A549 (cell line): ENCODE results near the gene EVX2. TPM values are rescaled to one million over a fixed set of nuclear protein-coding genes. Genes with fewer than 3 reads are reported as not detected.

ENCODE experiments used
- ATAC-seq, 2 experiments: fragments of 200-7000 bp in 1 of 2; fragments of >200 bp in 1 of 2; cut with Nextera tagmentation in 1 of 2; cut with Tn5 transposase in 1 of 2; 3 replicates each; pipeline versions ENCODE4 v1.8.0 to v1.9.1; 2018 to 2020; ENCODE audit warnings: mild to moderate bottlenecking in 1 of 2, moderate library complexity in 1 of 2
- CTCF ChIA-PET: fragments of 300-600 bp; sonication (Branson Sonifier 250); formaldehyde crosslinking; extraction: SDS; loops from one replicate; lab custom pipeline; 2021; ENCODE audit warnings: antibody characterized with exemption, inconsistent platforms; lab: Yijun Ruan, JAX
- POLR2A ChIA-PET: fragments of 350-600 bp; formaldehyde crosslinking; extraction: SDS; loops from one replicate; lab custom pipeline; 2021; ENCODE audit warnings: antibody characterized with exemption, inconsistent platforms; lab: Yijun Ruan, JAX
- DNase-seq, 2 experiments: peaks; one replicate each; pipeline versions ENCODE4 v3.0.0 to v3.0.0-alpha.2; 2011 to 2016; ENCODE audit warnings: low read depth in 1 of 2, low spot score in 1 of 2
- FAIRE-seq: peaks from 2 replicates; lab custom pipeline; 2011; peaks lifted over from hg19 to GRCh38; lab: Jason Lieb, UNC
- H3K27ac ChIP-seq, 2 experiments: fragments of >200 bp; sonication (Bioruptor Twin); formaldehyde crosslinking; 3 replicates each; pipeline ENCODE4 v1.5.1; 2016 to 2017
- H3K4me1 ChIP-seq: fragments of >200 bp; sonication (Bioruptor Twin); formaldehyde crosslinking; 3 replicates; pipeline ENCODE4 v1.6.1; 2016
- H3K4me2 ChIP-seq: fragments of >200 bp; sonication (Bioruptor Twin); formaldehyde crosslinking; 3 replicates; pipeline ENCODE4 v1.6.1; 2016
- H3K4me3 ChIP-seq: fragments of >200 bp; sonication (Bioruptor Twin); formaldehyde crosslinking; 3 replicates; pipeline ENCODE4 v1.5.1; 2016
- H3K9me3 ChIP-seq: fragments of >200 bp; sonication (Bioruptor Twin); formaldehyde crosslinking; 3 replicates; pipeline ENCODE4 v1.6.1; 2016
- CEBPB ChIP-seq, 2 experiments: fragments of >200 bp in 1 of 2; sonication (Bioruptor Twin) in 1 of 2; formaldehyde crosslinking in 1 of 2; IDR thresholded peaks; 2 replicates each; pipeline ENCODE4 v1.6.1; 2012 to 2016
- CHD2 ChIP-seq: fragments of 150-350 bp; IDR thresholded peaks from 2 replicates; pipeline ENCODE4 v1.6.1; 2014; ENCODE audit warnings: low read length; ENCODE audit not compliant: partially characterized antibody
- E2F6 ChIP-seq: IDR thresholded peaks from 2 replicates; pipeline ENCODE4 v1.6.1; 2012; ENCODE audit warnings: low read depth, borderline replicate concordance
- EHF ChIP-seq: fragments of 250-450 bp; sonication (Bioruptor Pico); IDR thresholded peaks from 2 replicates; pipeline ENCODE4 v1.5.0; 2020; ENCODE audit warnings: mild to moderate bottlenecking
- EHMT2 ChIP-seq: fragments of 200-600 bp; sonication (generic); IDR thresholded peaks from 2 replicates; pipeline ENCODE4 v1.6.1; 2016; ENCODE audit warnings: antibody characterized with exemption, low read depth, mild to moderate bottlenecking, moderate library complexity
- EP300 ChIP-seq, 2 experiments: fragments of >200 bp; sonication (Bioruptor Twin); formaldehyde crosslinking; IDR thresholded peaks; 2 replicates in 1 of 2; 3 replicates in 1 of 2; pipeline ENCODE4 v1.6.1; 2016 to 2017
- FOXS1 ChIP-seq: fragments of 250-450 bp; sonication (Bioruptor Pico); IDR thresholded peaks from 2 replicates; pipeline ENCODE4 v1.5.0; 2020; ENCODE audit warnings: mild to moderate bottlenecking, moderate library complexity
- GATA3 ChIP-seq: IDR thresholded peaks from 2 replicates; pipeline ENCODE4 v1.6.1; 2012; ENCODE audit warnings: borderline replicate concordance
- JUNB ChIP-seq: fragments of >200 bp; sonication (Bioruptor Twin); formaldehyde crosslinking; IDR thresholded peaks from 2 replicates; pipeline ENCODE4 v1.6.1; 2016
- MAZ ChIP-seq: fragments of 150-350 bp; IDR thresholded peaks from 2 replicates; pipeline ENCODE4 v1.6.1; 2014; ENCODE audit warnings: antibody characterized with exemption, low read depth, low read length, borderline replicate concordance
- MYC ChIP-seq: IDR thresholded peaks from 2 replicates; pipeline ENCODE4 v1.6.1; 2012; ENCODE audit warnings: mild to moderate bottlenecking, inconsistent platforms, low read length, improper control_type of control experiment, borderline replicate concordance
- NR3C1 ChIP-seq: fragments of >200 bp; sonication (Bioruptor Twin); formaldehyde crosslinking; IDR thresholded peaks from 3 replicates; pipeline ENCODE4 v1.6.1; 2017
- PHF8 ChIP-seq: fragments of 200-600 bp; sonication (generic); IDR thresholded peaks from 2 replicates; pipeline ENCODE4 v1.6.1; 2016; ENCODE audit warnings: low read depth, mild to moderate bottlenecking, antibody characterized with exemption, moderate library complexity, borderline replicate concordance
- POLR2AphosphoS2 ChIP-seq: conservative IDR thresholded peaks from 2 replicates; pipeline ENCODE4 v1.6.1; 2012; ENCODE audit warnings: low read length, improper control_type of control experiment, inconsistent platforms
- RARB ChIP-seq: fragments of 250-450 bp; sonication (Bioruptor Pico); IDR thresholded peaks from 2 replicates; pipeline ENCODE4 v1.8.0; 2021; ENCODE audit warnings: mild to moderate bottlenecking, moderate library complexity
- RCOR1 ChIP-seq: fragments of 150-350 bp; IDR thresholded peaks from 2 replicates; pipeline ENCODE4 v1.6.1; 2014; ENCODE audit warnings: antibody characterized with exemption, low read length, low read depth
- RFX5 ChIP-seq: fragments of 450-650 bp; IDR thresholded peaks from 2 replicates; pipeline ENCODE4 v1.7.1; 2014; ENCODE audit warnings: antibody characterized with exemption, mild to moderate bottlenecking, moderate library complexity
- TFCP2L1 ChIP-seq: fragments of 250-450 bp; sonication (Bioruptor Pico); IDR thresholded peaks from 2 replicates; pipeline ENCODE4 v1.5.0; 2021; ENCODE audit warnings: mild to moderate bottlenecking
- TP53 ChIP-seq: fragments of 250-450 bp; sonication (Bioruptor Pico); IDR thresholded peaks from 2 replicates; pipeline ENCODE4 v1.5.0; 2021; ENCODE audit warnings: mild to moderate bottlenecking, moderate library complexity
- ZNF302 ChIP-seq: fragments of 250-450 bp; sonication (Bioruptor Pico); IDR thresholded peaks from 2 replicates; pipeline ENCODE4 v1.9.0; 2021; ENCODE audit warnings: inconsistent platforms, mild to moderate bottlenecking, moderate library complexity
- ZSCAN20 ChIP-seq: fragments of 250-450 bp; sonication (Bioruptor Pico); IDR thresholded peaks from 2 replicates; pipeline ENCODE4 v1.8.0; 2022; ENCODE audit warnings: mild to moderate bottlenecking, moderate library complexity
- WGBS: methylation state at CpG from one replicate; pipeline ENCODE4 v1.1.6; 2017; ENCODE audit errors: missing lambda C conversion rate; 5-methylcytosine and 5-hydroxymethylcytosine counted together
- polyA plus RNA-seq, 4 experiments: library from polyadenylated mRNA; depleted of rRNA in 3 of 4; stranded (reverse); fragments of >200 nt; fragmentation: RNase III in 1 of 4; extraction: RNeasy Plus Mini Kit Qiagen cat#74134 plus additional on column Dnase treatment in 1 of 4; gene quantifications; 2 replicates in 3 of 4; 3 replicates in 1 of 4; pipeline ENCODE4 v1.2.3, GENCODE V29; 2011 to 2017
- TF ChIP-seq, protein P1 (sequence below): fragments of >200 bp; sonication (Bioruptor Twin); formaldehyde crosslinking; IDR thresholded peaks from 2 replicates; pipeline ENCODE4 v1.6.1; 2016
- TF ChIP-seq, protein P2 (sequence below): IDR thresholded peaks from 2 replicates; pipeline ENCODE4 v1.6.1; 2012
- TF ChIP-seq, protein P3 (sequence below): fragments of 250-450 bp; sonication (Bioruptor Pico); IDR thresholded peaks from 2 replicates; pipeline ENCODE4 v1.5.0; 2021; ENCODE audit warnings: mild to moderate bottlenecking, moderate library complexity, borderline replicate concordance

The EVX2 gene
- polyA plus RNA-seq, 2 of the 4 experiments (the other 2 are of a cell fraction): 0.03 TPM; not detected in 1

GRCh38 chr2:176066645-176067588 lies 16.8 kb downstream of the EVX2 start:
- ChIA-PET POLR2A (no interaction called here), CTCF (interaction anchor here (3.3 kb wide), 1 partner anchor 13 kb away, joined by 18 read pairs; no protein-coding TSS in a partner anchor)
- no peaks in the 10 kb centered on the region for H3K9me3 ChIP-seq
- no peaks in the 10 kb centered on the region for H3K4me1 ChIP-seq
- 75% methylated on average over 47 of the region's 56 CpGs for WGBS
- no peak overlapping the region for H3K27ac ChIP-seq
- TF ChIP-seq POLR2AphosphoS2 (no peak), NR3C1 (no peak), CEBPB (IDR thresholded peaks at IDR 0.05) (no peak), TFCP2L1 (CRISPR knock-in tag) (no peak), RARB (no peak), EP300 (IDR thresholded peaks at IDR 0.05) (no peak), RCOR1 (no peak)
- TF ChIP-seq, protein P1, sequence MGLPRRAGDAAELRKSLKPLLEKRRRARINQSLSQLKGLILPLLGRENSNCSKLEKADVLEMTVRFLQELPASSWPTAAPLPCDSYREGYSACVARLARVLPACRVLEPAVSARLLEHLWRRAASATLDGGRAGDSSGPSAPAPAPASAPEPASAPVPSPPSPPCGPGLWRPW: no peak
- TF ChIP-seq, protein P2, sequence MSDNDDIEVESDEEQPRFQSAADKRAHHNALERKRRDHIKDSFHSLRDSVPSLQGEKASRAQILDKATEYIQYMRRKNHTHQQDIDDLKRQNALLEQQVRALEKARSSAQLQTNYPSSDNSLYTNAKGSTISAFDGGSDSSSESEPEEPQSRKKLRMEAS: no peak
- H3K4me2 ChIP-seq: no peak overlapping the region
- FAIRE-seq: no peak
- ATAC-seq: no peak
- no peak for DNase-seq
- no peak overlapping the region for H3K4me3 ChIP-seq

- Histone ChIP-seq H3K4me3 (no peak overlapping the region), H3K9me3 (no peaks in the 10 kb centered on the region), H3K4me2 (no peak overlapping the region), H3K27ac (no peak overlapping the region), H3K4me1 (no peaks in the 10 kb centered on the region)
- DNase-seq (no peak), FAIRE-seq (no peak), ATAC-seq (no peak)
- 8% methylated on average over 2 of the region's 2 CpGs for WGBS
- POLR2A ChIA-PET: no interaction called here
- CTCF ChIA-PET: interaction anchor here (2.2 kb wide), 1 partner anchor 22 kb away, joined by 4 read pairs; no protein-coding TSS in a partner anchor
- no peak for TF ChIP-seq TP53 (CRISPR knock-in tag)
- TF ChIP-seq EP300 (IDR thresholded peaks at IDR 0.05): no peak
Observed at GRCh38 chr2:176063958-176064357, 19.8 kb downstream of the EVX2 start.

- WGBS: 0% methylated on average over 1 of the region's 1 CpG
- H3K4me2 ChIP-seq: no peak overlapping the region
- H3K4me1 ChIP-seq: no peaks in the 10 kb centered on the region
- no peak overlapping the region for H3K27ac ChIP-seq
- no peak for ATAC-seq
- DNase-seq: no peak
- ChIA-PET POLR2A (no interaction called here), CTCF (interaction anchor here (1.8 kb wide), 1 partner anchor 23 kb away, joined by 5 read pairs; no protein-coding TSS in a partner anchor)
- H3K9me3 ChIP-seq: no peaks in the 10 kb centered on the region
- no peak for TF ChIP-seq RFX5
- TF ChIP-seq E2F6: no peak
- no peak for TF ChIP-seq EHF (CRISPR knock-in tag)
- no peak for TF ChIP-seq FOXS1 (CRISPR knock-in tag)
- FAIRE-seq: no peak
- no peak overlapping the region for H3K4me3 ChIP-seq
Observed at GRCh38 chr2:176056406-176056805, 27.4 kb downstream of the EVX2 start.

GRCh38 chr2:176039375-176039774 lies 44.4 kb downstream of the EVX2 start:
- no peak overlapping the region for H3K4me2 ChIP-seq
- CTCF ChIA-PET: no interaction called here
- no peaks in the 10 kb centered on the region for H3K9me3 ChIP-seq
- no peak for DNase-seq
- FAIRE-seq: no peak
- H3K27ac ChIP-seq: no peak overlapping the region
- no peak for TF ChIP-seq ZNF302
- TF ChIP-seq, all 56 proteins: peak for 0
- WGBS: 23% methylated on average over 3 of the region's 3 CpGs
- no peak for ATAC-seq
- no peaks in the 10 kb centered on the region for H3K4me1 ChIP-seq
- POLR2A ChIA-PET: no interaction called here
- H3K4me3 ChIP-seq: no peak overlapping the region

DNA sequence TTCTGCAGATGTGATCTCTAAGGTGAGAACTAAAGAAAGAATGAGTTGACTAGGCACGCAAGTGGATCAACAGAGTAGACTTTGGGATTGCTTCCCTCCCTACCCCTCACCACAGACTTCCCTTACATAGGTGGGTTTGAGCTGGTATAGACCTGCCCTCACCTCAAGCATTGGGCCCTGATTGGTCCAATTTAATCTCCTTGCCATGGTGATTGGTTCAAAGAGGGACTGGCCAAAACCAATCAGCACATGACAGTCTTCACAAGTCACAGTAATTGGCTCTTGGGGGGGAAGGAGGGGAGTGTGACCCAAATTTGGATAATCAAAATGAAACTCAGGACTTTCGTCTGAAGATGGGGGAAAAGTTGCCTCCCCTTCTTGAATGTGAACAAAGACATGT lies 45.1 kb downstream of the EVX2 start:
- no peak overlapping the region for H3K27ac ChIP-seq
- H3K4me3 ChIP-seq: no peak overlapping the region
- no peak overlapping the region for H3K4me2 ChIP-seq
- DNase-seq: peak in 1 of 2 experiments; percentile 11
- H3K9me3 ChIP-seq: no peaks in the 10 kb centered on the region
- no peak for FAIRE-seq
- no peaks in the 10 kb centered on the region for H3K4me1 ChIP-seq
- 44% methylated on average over 2 of the region's 2 CpGs for WGBS
- CTCF ChIA-PET: no interaction called here
- ATAC-seq: peak in 1 of 2 experiments; percentile 44; a peak in 4 of 6 replicates
- POLR2A ChIA-PET: no interaction called here
- TF ChIP-seq GATA3: no peak
- no peak for TF ChIP-seq EHF (CRISPR knock-in tag)
- TF ChIP-seq PHF8: no peak
- TF ChIP-seq MAZ: no peak
- no peak for TF ChIP-seq MYC
- TF ChIP-seq, protein P1: no peak
- no peak for TF ChIP-seq JUNB
- TF ChIP-seq, protein P3, sequence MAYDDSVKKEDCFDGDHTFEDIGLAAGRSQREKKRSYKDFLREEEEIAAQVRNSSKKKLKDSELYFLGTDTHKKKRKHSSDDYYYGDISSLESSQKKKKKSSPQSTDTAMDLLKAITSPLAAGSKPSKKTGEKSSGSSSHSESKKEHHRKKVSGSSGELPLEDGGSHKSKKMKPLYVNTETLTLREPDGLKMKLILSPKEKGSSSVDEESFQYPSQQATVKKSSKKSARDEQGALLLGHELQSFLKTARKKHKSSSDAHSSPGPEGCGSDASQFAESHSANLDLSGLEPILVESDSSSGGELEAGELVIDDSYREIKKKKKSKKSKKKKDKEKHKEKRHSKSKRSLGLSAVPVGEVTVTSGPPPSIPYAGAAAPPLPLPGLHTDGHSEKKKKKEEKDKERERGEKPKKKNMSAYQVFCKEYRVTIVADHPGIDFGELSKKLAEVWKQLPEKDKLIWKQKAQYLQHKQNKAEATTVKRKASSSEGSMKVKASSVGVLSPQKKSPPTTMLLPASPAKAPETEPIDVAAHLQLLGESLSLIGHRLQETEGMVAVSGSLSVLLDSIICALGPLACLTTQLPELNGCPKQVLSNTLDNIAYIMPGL: no peak
- TF ChIP-seq FOXS1 (CRISPR knock-in tag): no peak
- TF ChIP-seq EHMT2: no peak
- no peak for TF ChIP-seq ZSCAN20
- TF ChIP-seq CHD2: no peak
- TF ChIP-seq NR3C1: no peak
